SK-N-SH (cell line): ENCODE measurements around the gene HSPA12A.

Experiments
- RAD21 ChIP-seq: IDR thresholded peaks from 2 replicates; pipeline ENCODE4 v1.6.1; 2012; ENCODE audit warnings: mild to moderate bottlenecking, low read length
- TF ChIP-seq, protein P1 (sequence below): fragments of 200-600 bp; sonication (generic); IDR thresholded peaks from 2 replicates; pipeline ENCODE4 v1.6.1; 2017; ENCODE audit warnings: antibody characterized with exemption, mild to moderate bottlenecking, moderate library complexity
- TF ChIP-seq, protein P2 (sequence below): fragments of 150-350 bp; IDR thresholded peaks from 2 replicates; pipeline ENCODE4 v1.6.1; 2017; ENCODE audit warnings: antibody characterized with exemption, low read length, low read depth, borderline replicate concordance

DNA sequence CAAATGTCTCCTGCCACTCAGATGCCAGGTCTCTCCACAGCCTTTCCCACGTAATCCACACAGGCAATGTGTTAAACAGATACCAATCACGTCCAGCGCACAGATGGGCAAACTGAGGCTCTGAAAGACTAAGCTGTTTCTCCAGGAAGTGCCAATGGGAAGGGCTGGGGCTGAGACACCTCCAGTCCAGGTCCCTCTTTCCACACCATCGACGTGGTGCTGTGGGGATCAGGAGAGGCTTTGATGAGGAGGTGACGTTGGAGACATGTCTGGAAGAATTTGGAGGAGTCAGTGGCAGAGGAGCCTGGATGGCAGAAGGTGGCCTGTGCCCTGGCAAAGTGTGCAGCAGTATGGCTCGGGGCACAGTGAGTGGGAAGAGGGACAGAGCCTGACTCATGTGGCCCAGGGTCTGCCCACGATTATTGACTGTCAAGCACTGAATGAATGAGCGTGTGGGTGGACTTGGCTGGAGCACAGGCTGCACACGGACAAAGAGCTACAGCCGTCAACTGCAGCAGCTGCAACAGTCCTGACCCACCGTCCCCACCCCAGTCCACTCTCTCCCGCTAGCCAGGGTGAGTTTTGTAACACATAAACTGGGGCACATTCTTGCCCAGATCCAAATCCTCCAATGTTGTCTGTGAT lies 40.8 kb upstream of the HSPA12A start:
- no peak for TF ChIP-seq RAD21
- TF ChIP-seq, protein P1, sequence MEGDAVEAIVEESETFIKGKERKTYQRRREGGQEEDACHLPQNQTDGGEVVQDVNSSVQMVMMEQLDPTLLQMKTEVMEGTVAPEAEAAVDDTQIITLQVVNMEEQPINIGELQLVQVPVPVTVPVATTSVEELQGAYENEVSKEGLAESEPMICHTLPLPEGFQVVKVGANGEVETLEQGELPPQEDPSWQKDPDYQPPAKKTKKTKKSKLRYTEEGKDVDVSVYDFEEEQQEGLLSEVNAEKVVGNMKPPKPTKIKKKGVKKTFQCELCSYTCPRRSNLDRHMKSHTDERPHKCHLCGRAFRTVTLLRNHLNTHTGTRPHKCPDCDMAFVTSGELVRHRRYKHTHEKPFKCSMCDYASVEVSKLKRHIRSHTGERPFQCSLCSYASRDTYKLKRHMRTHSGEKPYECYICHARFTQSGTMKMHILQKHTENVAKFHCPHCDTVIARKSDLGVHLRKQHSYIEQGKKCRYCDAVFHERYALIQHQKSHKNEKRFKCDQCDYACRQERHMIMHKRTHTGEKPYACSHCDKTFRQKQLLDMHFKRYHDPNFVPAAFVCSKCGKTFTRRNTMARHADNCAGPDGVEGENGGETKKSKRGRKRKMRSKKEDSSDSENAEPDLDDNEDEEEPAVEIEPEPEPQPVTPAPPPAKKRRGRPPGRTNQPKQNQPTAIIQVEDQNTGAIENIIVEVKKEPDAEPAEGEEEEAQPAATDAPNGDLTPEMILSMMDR, result no peak
- TF ChIP-seq, protein P2, sequence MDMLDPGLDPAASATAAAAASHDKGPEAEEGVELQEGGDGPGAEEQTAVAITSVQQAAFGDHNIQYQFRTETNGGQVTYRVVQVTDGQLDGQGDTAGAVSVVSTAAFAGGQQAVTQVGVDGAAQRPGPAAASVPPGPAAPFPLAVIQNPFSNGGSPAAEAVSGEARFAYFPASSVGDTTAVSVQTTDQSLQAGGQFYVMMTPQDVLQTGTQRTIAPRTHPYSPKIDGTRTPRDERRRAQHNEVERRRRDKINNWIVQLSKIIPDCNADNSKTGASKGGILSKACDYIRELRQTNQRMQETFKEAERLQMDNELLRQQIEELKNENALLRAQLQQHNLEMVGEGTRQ, result no peak
